Naive thymus-derived CD8-positive, alpha-beta T cell (primary cell): ENCODE results near the gene RPL32. TPM values are rescaled to one million over a fixed set of nuclear protein-coding genes. Genes with fewer than 3 reads are reported as not detected.
"Not testable (repeated sequence)": the region's sequence is repeated elsewhere in the genome, so short reads cannot be mapped to it uniquely, and the experiment has no call there.

Source experiments
- ATAC-seq, 2 donors: fragments of 150-1000 bp; cut with Tn5 transposase in 1 of 2; sonication (Bioruptor Pico), chemical (Tn5 transposase) in 1 of 2; 1 replicate in 1 of 2; 2 replicates in 1 of 2; pipeline ENCODE4 v1.10.0; 2021; ENCODE audit warnings: mild to moderate bottlenecking in 2 of 2, moderate library complexity in 2 of 2
- POLR2A ChIA-PET: fragments of 350-600 bp; sonication (Branson Sonifier 250); formaldehyde crosslinking; loops from one replicate; lab custom pipeline; 2021; ENCODE audit warnings: antibody characterized with exemption; lab: Charles Lee
- DNase-seq, 10 donors: peaks; one replicate each; pipeline versions ENCODE4 v3.0.0 to v3.0.0-alpha.2; 2020 to 2022
- H3K27ac Mint-ChIP-seq, 10 donors: one replicate each; pipeline ENCODE4 v1.8.0; 2020 to 2022; ENCODE audit warnings: mild to moderate bottlenecking in 10 of 10, mixed read lengths in 10 of 10, moderate library complexity in 4 of 10, inconsistent platforms in 1 of 10
- H3K27me3 Mint-ChIP-seq, 5 donors: one replicate each; pipeline ENCODE4 v1.8.0; 2021 to 2022; ENCODE audit warnings: mixed read lengths in 5 of 5
- H3K36me3 Mint-ChIP-seq, 3 donors: one replicate each; pipeline ENCODE4 v1.8.0; 2020 to 2022; ENCODE audit warnings: mixed read lengths in 3 of 3, mild to moderate bottlenecking in 2 of 3, inconsistent platforms in 1 of 3
- H3K4me1 Mint-ChIP-seq, 4 donors: one replicate each; pipeline ENCODE4 v1.8.0; 2021 to 2022; ENCODE audit warnings: mixed read lengths in 4 of 4
- H3K4me3 Mint-ChIP-seq, 10 donors: one replicate each; pipeline ENCODE4 v1.8.0; 2020 to 2022; ENCODE audit warnings: mild to moderate bottlenecking in 10 of 10, mixed read lengths in 10 of 10, moderate library complexity in 6 of 10, inconsistent platforms in 1 of 10
- H3K9me3 Mint-ChIP-seq, 9 donors: one replicate each; pipeline ENCODE4 v1.8.0; 2020 to 2022; ENCODE audit warnings: mixed read lengths in 9 of 9, mild to moderate bottlenecking in 3 of 9, inconsistent platforms in 1 of 9, moderate library complexity in 1 of 9
- polyA plus RNA-seq, 3 donors: library from polyadenylated mRNA; unstranded; fragments of 300-500 nt; fragmentation: Illumina TruSeq; gene quantifications; one replicate each; pipeline ENCODE4 v1.2.3, GENCODE V29; 2021
- total RNA-seq, 8 experiments: library from RNA in 2 of 8; stranded (reverse) in 2 of 8; gene quantifications; one replicate each; pipeline ENCODE4 v1.2.3 and lab custom pipeline; 2021 to 2026

RPL32 gene
- total and polyA plus RNA-seq, 5 experiments from 2014 or later, result 4,123 to 5,220 (median 4,376) TPM

GRCh38 chr3:12797124-12797891, 44.1 kb downstream of the RPL32 start:
- peak overlapping the region in 6 of 10 donors; percentile 16 to 90 (median 60) for H3K27ac Mint-ChIP-seq
- POLR2A ChIA-PET, result interaction anchor here (2.2 to 2.8 kb wide), 3 partner anchors 12 to 44 kb away, joined by 10 to 18 read pairs (median 15); partner anchors contain the start of gene RPL32
- no peak for ATAC-seq
- DNase-seq, result no peak
- H3K36me3 Mint-ChIP-seq, result no peaks in the 10 kb centered on the region
- H3K4me3 Mint-ChIP-seq, result peak overlapping the region; percentile 79 to 94 (median 89)
- peaks cover 5 to 23% (median 13%) of the 10 kb centered on the region in 4 donors for H3K4me1 Mint-ChIP-seq
- H3K27me3 Mint-ChIP-seq, result peaks cover 0 to 12% (median 3%) of the 10 kb centered on the region in 5 donors
- H3K9me3 Mint-ChIP-seq, result no peaks in the 10 kb centered on the region

DNA sequence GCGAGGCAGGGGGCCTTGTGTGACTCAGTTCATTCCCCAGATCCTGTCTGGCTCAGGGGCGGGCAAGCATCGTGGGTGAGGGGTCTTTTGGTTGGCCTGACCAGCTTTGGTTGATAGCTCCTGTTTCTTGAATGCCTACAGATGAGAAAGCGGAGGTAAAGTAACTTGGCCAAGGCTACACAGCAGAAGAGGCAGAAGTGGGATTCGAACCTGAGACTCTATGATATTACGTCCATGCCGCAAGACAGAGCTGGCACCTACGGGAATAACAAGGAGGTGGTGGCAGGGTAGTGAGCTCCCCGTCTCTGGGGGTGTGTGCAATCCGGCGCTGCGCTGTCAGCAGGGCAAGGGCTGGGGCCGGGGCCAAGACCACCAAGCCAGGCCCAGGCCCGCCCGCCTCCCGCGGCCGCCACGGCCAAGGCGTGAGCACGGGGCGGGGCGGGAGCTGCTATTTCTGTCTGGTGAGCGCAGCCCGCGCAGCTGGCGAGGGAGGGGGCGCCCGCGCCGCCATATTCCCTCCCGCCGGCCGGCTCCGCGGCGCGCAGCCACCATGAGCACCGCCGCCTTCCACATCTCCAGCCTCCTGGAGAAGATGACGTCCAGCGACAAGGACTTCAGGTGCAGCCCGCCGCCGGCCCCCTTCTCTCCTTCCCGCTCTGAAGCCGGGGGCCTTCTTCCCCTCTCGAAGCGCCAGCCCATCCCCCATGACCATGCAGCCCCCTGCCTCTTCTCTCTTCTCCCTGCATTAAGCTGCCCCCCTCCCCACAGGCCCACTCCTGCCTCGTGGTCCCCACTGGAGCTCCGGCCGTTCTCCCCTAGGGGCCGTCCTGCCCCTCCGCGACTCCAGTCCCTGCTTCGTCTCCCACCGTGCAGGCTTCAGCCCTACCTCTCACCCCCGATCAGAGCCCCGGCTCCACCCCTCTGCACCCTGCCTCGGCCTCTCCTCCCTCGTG, 44.9 kb downstream of the RPL32 start, which contains the start of gene CAND2:
Gene CAND2, plus strand, starts transcription at position 510 of the 953 bp plus-strand sequence. Its CDS starts 41 bp downstream, at position 551.
- H3K36me3 Mint-ChIP-seq, result no peaks in the 10 kb centered on the region
- DNase-seq (peak in 7 of 10 donors; percentile 12 to 60 (median 40)), ATAC-seq (peak; percentile 82 to 95)
- peak within 1 kb of the TSS; percentile 84 to 94 (median 89) for H3K4me3 Mint-ChIP-seq
- peaks cover 0 to 12% (median 3%) of the 10 kb centered on the region in 5 donors for H3K27me3 Mint-ChIP-seq
- peaks cover 5 to 23% (median 13%) of the 10 kb centered on the region in 4 donors for H3K4me1 Mint-ChIP-seq
- H3K9me3 Mint-ChIP-seq, result no peaks in the 10 kb centered on the region
- H3K27ac Mint-ChIP-seq, result peak within 1 kb of the TSS; percentile 26 to 92 (median 79)
- POLR2A ChIA-PET, result interaction anchor here (0.7 to 2.8 kb wide), 5 partner anchors 12 to 132 kb away, joined by 3 to 18 read pairs (median 7); partner anchors contain the start of genes RAF1 and RPL32

DNA sequence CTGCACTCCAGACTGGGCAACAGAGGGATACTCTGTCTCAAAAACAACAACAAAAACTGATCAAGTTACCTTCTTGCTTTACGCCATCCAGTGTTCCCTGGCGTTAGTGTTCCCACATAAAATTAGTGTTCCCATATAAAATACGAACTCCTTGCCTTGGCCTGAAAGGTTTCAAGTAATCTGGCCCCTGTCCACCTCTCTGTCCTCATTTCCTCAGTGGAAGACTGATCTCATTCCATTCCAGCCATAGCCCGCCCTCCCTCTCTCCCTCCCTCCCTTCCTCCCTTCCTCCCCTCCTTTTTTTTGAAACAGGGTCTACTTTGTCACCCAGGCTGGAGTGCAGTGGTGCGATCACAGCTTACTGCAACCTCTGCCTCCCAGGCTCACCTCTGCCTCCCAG, 47.7 kb downstream of the RPL32 start:
- Mint-ChIP-seq H3K27me3 (peaks cover 0 to 12% (median 5%) of the 10 kb centered on the region in 5 donors), H3K36me3 (no peaks in the 10 kb centered on the region), H3K4me3 (peak overlapping the region in 1 of 10 donors; percentile 29), H3K9me3 (no peaks in the 10 kb centered on the region), H3K27ac (no peak overlapping the region), H3K4me1 (peaks cover 5 to 23% (median 12%) of the 10 kb centered on the region in 4 donors)
- ATAC-seq (no peak), DNase-seq (no peak)
- POLR2A ChIA-PET, result interaction anchor here (0.7 kb wide), 1 partner anchor 15 kb away, joined by 3 read pairs; no protein-coding TSS in a partner anchor

- Mint-ChIP-seq H3K27me3 (peaks cover 0 to 12% (median 5%) of the 10 kb centered on the region in 5 donors), H3K4me1 (peaks cover 0 to 7% (median 4%) of the 10 kb centered on the region in 4 donors), H3K9me3 (no peaks in the 10 kb centered on the region), H3K36me3 (no peaks in the 10 kb centered on the region), H3K27ac (no peak overlapping the region), H3K4me3 (no peak overlapping the region)
- POLR2A ChIA-PET, result interaction anchor here (1.5 kb wide), 1 partner anchor 49 kb away, joined by 4 read pairs; no protein-coding TSS in a partner anchor
- no peak for ATAC-seq
- no peak for DNase-seq
These were observed 49.9 kb downstream of the RPL32 start for GRCh38 chr3:12791430-12791829.

DNA sequence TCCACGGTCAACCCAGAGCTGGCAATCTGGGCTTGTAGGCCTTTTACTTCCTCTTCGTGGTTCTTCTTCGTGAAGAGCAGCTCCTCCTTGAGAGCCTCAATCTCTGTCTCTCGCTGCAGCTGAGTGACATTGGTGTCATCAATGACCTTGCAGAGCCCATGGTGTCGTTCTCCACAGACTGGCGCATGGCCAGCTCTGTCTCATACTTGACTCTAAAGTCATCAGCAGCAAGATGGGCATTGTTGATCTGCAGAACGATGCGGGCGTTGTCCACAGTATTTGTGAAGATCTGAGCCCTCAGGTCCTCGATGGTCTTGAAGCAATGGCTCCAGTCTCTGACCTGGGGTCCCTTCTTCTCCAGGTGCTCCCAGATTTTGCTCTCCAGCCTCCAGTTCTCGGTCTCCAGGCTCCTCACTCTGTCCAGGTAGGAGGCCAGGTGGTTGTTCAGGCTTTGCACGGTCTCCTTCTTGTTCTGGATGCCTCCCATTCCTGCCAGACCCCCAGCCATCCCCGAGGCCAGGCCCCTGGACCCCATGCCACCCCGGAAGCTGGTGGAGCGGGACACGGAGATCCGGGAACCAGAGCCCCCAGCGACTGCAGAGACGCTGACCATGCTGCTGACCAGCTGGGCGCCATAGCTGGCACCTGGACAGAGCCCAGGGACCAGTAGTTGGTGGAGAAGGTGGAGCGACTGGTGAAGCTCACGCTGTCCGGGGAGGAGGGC, 53.2 kb downstream of the RPL32 start:
- not testable (repeated sequence) for ATAC-seq, H3K4me3 Mint-ChIP-seq
- POLR2A ChIA-PET, result interaction anchor here (0.8 to 3.0 kb wide), 5 partner anchors 21 to 104 kb away, joined by 3 to 18 read pairs (median 3); partner anchors contain the start of gene RPL32

DNA sequence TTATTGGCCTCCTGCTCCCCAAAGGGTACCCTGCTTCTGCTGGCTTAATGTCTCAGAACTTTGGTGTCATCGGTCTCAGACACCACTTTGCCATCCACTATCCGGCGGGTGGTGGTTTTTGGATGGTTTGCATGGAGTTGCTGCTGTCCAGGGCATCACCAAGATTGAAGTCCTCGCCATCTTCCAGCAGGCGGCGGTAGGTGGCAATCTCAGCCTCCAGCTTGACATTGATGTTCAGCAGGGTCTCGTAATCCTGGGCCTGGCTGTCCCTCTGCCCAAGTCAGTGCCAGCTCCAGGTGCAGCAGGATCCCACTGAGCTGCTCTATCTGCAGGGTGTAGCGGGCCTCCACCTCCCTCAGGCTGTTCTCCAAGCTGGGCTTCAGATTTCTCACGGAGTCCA, 54.0 kb downstream of the RPL32 start:
- H3K27ac Mint-ChIP-seq, H3K4me1 Mint-ChIP-seq, H3K9me3 Mint-ChIP-seq, H3K4me3 Mint-ChIP-seq, H3K36me3 Mint-ChIP-seq: not testable (repeated sequence)
- ATAC-seq (peak in 1 of 2 donors; percentile 81), DNase-seq (peak in 6 of 10 donors; percentile 40 to 86 (median 52))
- POLR2A ChIA-PET, result interaction anchor here (0.8 to 3.0 kb wide), 5 partner anchors 21 to 104 kb away, joined by 3 to 18 read pairs (median 3); partner anchors contain the start of gene RPL32
- peaks cover 4 to 23% (median 13%) of the 10 kb centered on the region in 5 donors for H3K27me3 Mint-ChIP-seq

More for the DNA sequence above, 53.2 kb downstream of the RPL32 start:
- H3K36me3 Mint-ChIP-seq, DNase-seq, H3K27ac Mint-ChIP-seq, H3K4me1 Mint-ChIP-seq, H3K9me3 Mint-ChIP-seq: not testable (repeated sequence)
- peaks cover 0 to 19% (median 7%) of the 10 kb centered on the region in 5 donors for H3K27me3 Mint-ChIP-seq

GRCh38 chr3:12785096-12785495, 56.3 kb downstream of the RPL32 start:
- Mint-ChIP-seq H3K27me3 (peaks cover 6 to 23% (median 21%) of the 10 kb centered on the region in 5 donors), H3K27ac (no peak overlapping the region), H3K36me3 (no peaks in the 10 kb centered on the region), H3K4me3 (no peak overlapping the region), H3K4me1 (peaks cover 0 to 1% (median 0%) of the 10 kb centered on the region in 4 donors), H3K9me3 (no peaks in the 10 kb centered on the region)
- POLR2A ChIA-PET, result no interaction called here
- no peak for DNase-seq
- no peak for ATAC-seq

Other genes starting within 250 kb of the RPL32 start
- 100 to 1,000 TPM; 137 to 142 TPM for gene RAF1, start 177.4 kb downstream of the RPL32 start, total RNA-seq
- 10 to 100 TPM; 49.4 to 75.1 (median 54.2) TPM for gene RAF1, start 177.4 kb downstream of the RPL32 start, polyA plus RNA-seq
- not detected for gene TMEM40, start 82.3 kb downstream of the RPL32 start, total RNA-seq
- not detected for gene TMEM40, start 82.3 kb downstream of the RPL32 start, polyA plus RNA-seq
- 1 to 10 TPM; 4.1 to 4.3 TPM for gene CAND2, start 44.9 kb downstream of the RPL32 start, total RNA-seq
- 1 to 10 TPM; 1.8 to 3.6 (median 2.6) TPM for gene CAND2, start 44.9 kb downstream of the RPL32 start, polyA plus RNA-seq
- 10 to 100 TPM; 43.4 to 47.7 TPM for gene IQSEC1, start 231.9 kb upstream of the RPL32 start, total RNA-seq
- 10 to 100 TPM; 13.7 to 23.7 (median 15.7) TPM for gene IQSEC1, start 231.9 kb upstream of the RPL32 start, polyA plus RNA-seq